Measurements from ENCODE around the gene PHPT1. TPM values are rescaled to one million over a fixed set of nuclear protein-coding genes. Genes with fewer than 3 reads are reported as not detected.
"Not testable (repeated sequence)": the region's sequence is repeated elsewhere in the genome, so short reads cannot be mapped to it uniquely, and the experiment has no call there.

Gene PHPT1
- total RNA-seq, 1 donor from 2014 or later: 349 TPM

GRCh38 chr9:136839229-136840139, 9.7 kb upstream of the PHPT1 start:
- Histone ChIP-seq H3K4me3 (no peak overlapping the region), H3K9me3 (replicated peaks) (no peaks in the 10 kb centered on the region), H3K27ac (replicated peaks) (no peak overlapping the region), H3K36me3 (peaks cover 56% of the 10 kb centered on the region), H3K4me1 (peaks cover 36% of the 10 kb centered on the region), H3K27me3 (ENCODE audit: low read depth) (peaks cover 16% of the 10 kb centered on the region)
- no peak for DNase-seq
- intact Hi-C loops (cut with micrococcal nuclease): no loop called here
- TF ChIP-seq CTCF (IDR thresholded peaks at IDR 0.05; ENCODE audit: borderline replicate concordance): no peak

- intact Hi-C loops (cut with micrococcal nuclease): no loop called here
- no peak for DNase-seq
- Histone ChIP-seq H3K4me1 (peaks cover 40% of the 10 kb centered on the region), H3K9me3 (replicated peaks) (no peaks in the 10 kb centered on the region), H3K27me3 (ENCODE audit: low read depth) (peaks cover 21% of the 10 kb centered on the region), H3K4me3 (no peak overlapping the region), H3K36me3 (peaks cover 51% of the 10 kb centered on the region), H3K27ac (replicated peaks) (no peak overlapping the region)
- TF ChIP-seq CTCF (IDR thresholded peaks at IDR 0.05; ENCODE audit: borderline replicate concordance): no peak
Observed at GRCh38 chr9:136840140-136840876, 8.9 kb upstream of the PHPT1 start.

- intact Hi-C loops (cut with micrococcal nuclease): no loop called here
- no peak for TF ChIP-seq CTCF (IDR thresholded peaks at IDR 0.05; ENCODE audit: borderline replicate concordance)
- Histone ChIP-seq H3K4me3 (no peak overlapping the region), H3K4me1 (peaks cover 45% of the 10 kb centered on the region), H3K36me3 (peaks cover 43% of the 10 kb centered on the region), H3K27me3 (ENCODE audit: low read depth) (peaks cover 29% of the 10 kb centered on the region), H3K27ac (replicated peaks) (no peak overlapping the region), H3K9me3 (replicated peaks) (no peaks in the 10 kb centered on the region)
- no peak for DNase-seq
Observed at GRCh38 chr9:136840877-136841645, 8.1 kb upstream of the PHPT1 start.

GRCh38 chr9:136841646-136842379, 7.4 kb upstream of the PHPT1 start:
- H3K9me3 ChIP-seq (replicated peaks); DNase-seq; intact Hi-C loops (cut with micrococcal nuclease): not testable (repeated sequence)
- Histone ChIP-seq H3K4me3 (peak overlapping the region; percentile 74), H3K27me3 (ENCODE audit: low read depth) (peaks cover 35% of the 10 kb centered on the region), H3K4me1 (peaks cover 51% of the 10 kb centered on the region), H3K36me3 (peaks cover 36% of the 10 kb centered on the region), H3K27ac (replicated peaks) (peak overlapping the region; percentile 78)

- Histone ChIP-seq H3K4me3 (peak within 1 kb of the TSS; percentile 74), H3K27ac (replicated peaks) (peak within 1 kb of the TSS; percentile 78), H3K4me1 (peaks cover 57% of the 10 kb centered on the region), H3K27me3 (ENCODE audit: low read depth) (peaks cover 41% of the 10 kb centered on the region), H3K36me3 (peaks cover 31% of the 10 kb centered on the region)
- peak; percentile 78 for DNase-seq
- H3K9me3 ChIP-seq (replicated peaks); intact Hi-C loops (cut with micrococcal nuclease): not testable (repeated sequence)
- TF ChIP-seq CTCF (IDR thresholded peaks at IDR 0.05; ENCODE audit: borderline replicate concordance): peak; percentile 97
Observed at GRCh38 chr9:136842380-136842948, 6.7 kb upstream of the PHPT1 start, which contains the start of gene AJM1. AJM1 (plus strand) TSS chr9:136842478; CDS start chr9:136844415, 1,937 bp downstream.

- H3K27me3 ChIP-seq (ENCODE audit: low read depth): peaks cover 41% of the 10 kb centered on the region
- peak overlapping the region; percentile 78 for H3K27ac ChIP-seq (replicated peaks)
- H3K9me3 ChIP-seq (replicated peaks); intact Hi-C loops (cut with micrococcal nuclease); DNase-seq: not testable (repeated sequence)
- H3K4me1 ChIP-seq: peaks cover 65% of the 10 kb centered on the region
- H3K4me3 ChIP-seq: peak overlapping the region; percentile 74
- H3K36me3 ChIP-seq: peaks cover 23% of the 10 kb centered on the region
Observed at GRCh38 chr9:136843159-136843800, 5.9 kb upstream of the PHPT1 start.

Data from left ventricle myocardium inferior (tissue), 1 donor.